ENCODE measurements around the gene KIAA1217.

DNA sequence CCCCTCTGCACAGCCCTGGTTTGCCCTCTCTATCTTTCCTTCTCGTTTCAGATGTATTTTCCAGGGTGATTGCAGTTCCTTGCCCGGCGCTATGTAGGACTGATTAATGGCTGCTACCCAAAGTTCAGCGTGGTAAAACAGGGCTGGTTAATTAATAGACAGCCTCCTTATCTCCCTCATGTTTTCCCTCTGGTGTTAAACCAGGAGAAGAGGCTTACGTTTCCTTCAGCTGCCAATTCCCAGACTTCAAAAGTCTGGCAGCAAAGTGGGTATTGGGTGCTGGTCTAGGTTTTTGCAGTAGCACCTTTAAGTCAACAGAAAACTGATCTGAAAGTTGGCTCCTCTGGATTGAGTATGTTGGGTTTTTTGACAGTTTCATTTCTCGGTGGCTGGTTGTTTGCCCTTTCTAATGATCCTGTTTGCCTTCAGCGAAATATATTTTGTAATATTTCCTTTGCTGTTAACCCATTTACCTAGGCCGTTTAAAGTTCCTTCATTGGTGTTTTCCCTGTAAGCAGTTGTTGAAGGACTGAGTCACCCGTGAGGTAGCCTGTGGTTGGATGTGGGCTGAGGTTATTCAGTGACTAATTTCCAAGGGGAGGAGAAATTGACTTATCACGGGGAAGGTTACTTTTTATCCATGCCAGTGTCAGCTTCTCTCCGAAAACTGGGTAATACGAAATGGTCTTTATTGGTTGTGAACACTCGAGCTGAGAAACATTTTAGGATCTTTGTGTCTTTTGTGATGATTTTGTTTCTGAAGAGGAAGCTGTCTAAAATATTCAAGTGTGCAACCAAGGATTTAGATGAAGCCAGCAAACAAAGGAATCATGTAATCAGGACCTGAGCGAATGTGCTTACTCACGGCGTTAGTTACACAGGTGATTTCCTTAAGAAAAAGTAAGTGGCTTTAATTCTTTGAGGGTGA lies 257.2 kb downstream of the KIAA1217 start:
- peak; percentile 83 for TF ChIP-seq POLR2A (IDR thresholded peaks at IDR 0.05)
- TF ChIP-seq, protein P1, sequence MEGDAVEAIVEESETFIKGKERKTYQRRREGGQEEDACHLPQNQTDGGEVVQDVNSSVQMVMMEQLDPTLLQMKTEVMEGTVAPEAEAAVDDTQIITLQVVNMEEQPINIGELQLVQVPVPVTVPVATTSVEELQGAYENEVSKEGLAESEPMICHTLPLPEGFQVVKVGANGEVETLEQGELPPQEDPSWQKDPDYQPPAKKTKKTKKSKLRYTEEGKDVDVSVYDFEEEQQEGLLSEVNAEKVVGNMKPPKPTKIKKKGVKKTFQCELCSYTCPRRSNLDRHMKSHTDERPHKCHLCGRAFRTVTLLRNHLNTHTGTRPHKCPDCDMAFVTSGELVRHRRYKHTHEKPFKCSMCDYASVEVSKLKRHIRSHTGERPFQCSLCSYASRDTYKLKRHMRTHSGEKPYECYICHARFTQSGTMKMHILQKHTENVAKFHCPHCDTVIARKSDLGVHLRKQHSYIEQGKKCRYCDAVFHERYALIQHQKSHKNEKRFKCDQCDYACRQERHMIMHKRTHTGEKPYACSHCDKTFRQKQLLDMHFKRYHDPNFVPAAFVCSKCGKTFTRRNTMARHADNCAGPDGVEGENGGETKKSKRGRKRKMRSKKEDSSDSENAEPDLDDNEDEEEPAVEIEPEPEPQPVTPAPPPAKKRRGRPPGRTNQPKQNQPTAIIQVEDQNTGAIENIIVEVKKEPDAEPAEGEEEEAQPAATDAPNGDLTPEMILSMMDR (IDR thresholded peaks at IDR 0.05), result no peak
